HG02798 (cell line): Measurements from ENCODE around the gene COX14.
"Not testable (repeated sequence)": the region's sequence is repeated elsewhere in the genome, so short reads cannot be mapped to it uniquely, and the experiment has no call there.

Source experiments
- ATAC-seq: cut with Tn5 transposase; IDR thresholded peaks from one replicate; pipeline ENCODE4 v1.9.1; 2021; ENCODE audit warnings: mild to moderate bottlenecking; ENCODE audit not compliant: unreplicated experiment, poor library complexity

The COX14 gene

DNA sequence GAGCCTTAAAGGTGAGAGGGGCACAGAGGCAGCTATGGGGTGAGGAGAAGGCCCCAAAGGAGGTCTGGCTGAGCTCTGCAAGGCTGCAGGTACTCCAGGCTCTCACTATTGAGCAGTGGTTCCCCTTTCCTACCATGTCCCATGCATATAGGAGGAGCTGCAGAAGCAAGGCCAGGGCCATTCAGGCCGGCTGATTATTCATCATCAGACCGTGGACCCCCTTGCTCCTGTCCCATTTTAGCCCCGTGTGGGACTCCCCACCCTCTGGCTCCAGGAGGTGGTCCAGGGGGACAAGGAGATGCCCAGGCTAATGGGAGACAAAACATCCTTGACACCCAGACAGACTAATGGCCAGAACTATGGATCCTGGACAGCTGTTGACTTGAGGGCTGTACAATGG lies 5.1 kb upstream of the COX14 start:
- ATAC-seq, result no peak

- ATAC-seq, result no peak
Measured at GRCh38 chr12:50107416-50108268, 4.4 kb upstream of the COX14 start.

- ATAC-seq, result no peak
Measured at GRCh38 chr12:50109319-50109718, 2.7 kb upstream of the COX14 start.

- no peak for ATAC-seq
Measured at GRCh38 chr12:50110127-50110761, 1.8 kb upstream of the COX14 start.

GRCh38 chr12:50110762-50111351 lies 1.2 kb upstream of the COX14 start:
- no peak for ATAC-seq

DNA sequence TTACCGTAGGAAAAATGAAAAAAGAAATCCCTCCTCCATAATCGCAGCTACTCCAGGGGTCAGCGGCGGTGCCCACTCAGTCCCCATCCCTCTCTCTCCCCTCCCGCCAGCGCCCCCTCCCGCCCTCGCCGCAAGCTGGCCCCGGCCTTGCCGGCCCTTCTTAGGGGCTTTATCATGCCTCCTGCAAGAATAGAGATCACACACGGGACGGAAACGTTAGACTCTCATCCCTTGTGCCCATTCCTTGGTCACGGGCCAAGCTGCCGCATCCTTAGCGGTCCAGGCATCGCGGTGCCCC lies 692 bp upstream of the COX14 start:
- peak; percentile 1 for ATAC-seq

DNA sequence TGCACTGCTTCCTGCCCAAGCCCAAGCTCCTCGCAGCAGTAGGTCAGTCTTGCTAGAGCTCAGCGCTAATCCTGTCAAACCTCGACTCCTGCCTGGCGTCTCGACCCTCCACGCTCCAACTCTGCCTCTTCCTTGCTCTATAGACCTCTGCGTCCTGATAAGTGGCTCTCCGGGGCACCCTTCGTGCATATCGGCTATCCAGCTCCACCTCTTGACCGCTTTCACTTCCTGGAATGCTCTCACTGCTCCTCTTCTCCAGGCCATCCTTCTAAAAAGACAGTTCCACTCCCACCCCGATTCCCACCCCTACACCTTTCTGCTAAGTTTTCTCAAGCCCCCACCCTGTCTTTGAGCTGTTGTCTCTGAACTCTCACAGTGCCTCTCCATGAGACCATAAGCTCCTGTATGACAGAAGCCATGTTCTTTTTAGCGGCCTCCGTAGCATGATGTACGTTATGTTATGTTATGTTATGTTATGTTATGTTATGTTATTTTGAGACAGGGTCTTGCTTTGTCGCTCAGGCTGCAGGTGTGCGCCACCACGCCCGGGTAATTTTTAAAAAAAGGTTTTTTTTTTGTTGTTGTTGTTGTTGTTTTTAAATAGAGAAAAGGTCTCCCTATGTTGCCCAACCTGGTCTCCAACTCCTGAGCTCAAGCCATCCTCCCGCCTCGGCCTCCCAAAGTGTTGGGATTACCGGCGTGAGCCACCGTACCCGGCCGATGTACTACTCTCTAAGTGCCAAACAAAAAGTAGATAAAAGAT lies 601 bp downstream of the COX14 start:
- ATAC-seq, result no peak

GRCh38 chr12:50117057-50117622 lies 5.1 kb downstream of the COX14 start:
- no peak for ATAC-seq

DNA sequence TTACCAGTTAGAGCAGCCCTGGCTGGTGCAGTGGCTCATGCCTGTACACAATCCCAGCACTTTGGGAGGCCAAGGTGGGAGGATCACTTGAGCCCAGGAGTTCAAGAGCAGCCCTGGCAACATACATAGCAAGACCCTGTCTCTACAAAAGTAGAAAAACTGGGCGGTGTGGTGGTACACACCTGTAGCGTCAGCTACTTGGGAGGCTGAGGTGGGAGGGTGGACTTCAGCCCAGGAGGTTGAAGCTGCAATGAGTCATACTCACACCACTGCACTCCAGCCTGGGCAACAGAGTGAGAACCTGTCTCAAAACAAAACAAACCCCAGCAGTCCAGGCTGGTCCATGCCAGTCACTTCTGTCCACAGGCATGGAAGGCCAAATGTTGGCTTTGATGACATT lies 7.4 kb downstream of the COX14 start:
- ATAC-seq, result no peak

- no peak for ATAC-seq
Measured at GRCh38 chr12:50120521-50120920, 8.5 kb downstream of the COX14 start.

- ATAC-seq, result no peak
Measured at GRCh38 chr12:50120953-50121352, 8.9 kb downstream of the COX14 start.

DNA sequence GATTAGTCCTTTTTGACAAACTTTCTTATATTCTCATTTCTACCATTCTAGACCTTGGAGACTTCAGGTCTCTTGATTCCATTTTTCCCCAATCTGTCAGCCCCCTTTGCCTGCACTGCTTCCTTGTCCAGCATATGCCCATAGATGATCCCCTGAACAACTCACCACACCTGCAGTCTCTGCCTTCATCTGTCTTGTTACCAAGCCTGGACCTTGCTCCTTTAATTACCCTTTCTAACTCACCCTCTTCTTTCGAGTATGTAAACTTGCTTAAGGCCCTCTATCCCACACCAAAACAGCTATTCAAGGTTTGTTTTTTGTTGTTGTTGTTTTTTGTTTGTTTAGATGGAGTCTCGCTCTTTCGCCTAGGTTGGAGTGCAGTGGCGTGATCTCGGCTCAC lies 9.6 kb downstream of the COX14 start:
- no peak for ATAC-seq

DNA sequence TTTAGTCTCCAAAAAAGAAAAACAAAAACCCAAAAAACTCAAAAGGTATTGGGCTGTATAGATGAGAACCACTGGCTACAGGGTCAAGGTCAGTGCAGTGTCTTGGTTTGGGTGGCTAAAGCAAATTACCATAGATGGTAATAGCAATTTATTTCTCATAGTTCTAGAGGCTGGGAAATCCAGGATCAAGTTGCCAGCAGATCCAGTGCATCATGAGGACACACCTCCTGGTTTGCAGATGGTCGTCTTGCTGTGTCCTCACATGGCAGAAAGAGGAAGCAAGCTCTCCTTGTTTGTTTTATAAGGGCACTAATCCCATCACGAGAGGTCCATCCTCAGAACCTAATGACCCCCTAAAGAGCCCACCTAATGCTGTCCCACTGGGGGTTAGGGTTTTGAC lies 11.2 kb downstream of the COX14 start:
- ATAC-seq, result no peak

- ATAC-seq, result no peak
Measured at GRCh38 chr12:50127546-50127945, 15.5 kb downstream of the COX14 start.

DNA sequence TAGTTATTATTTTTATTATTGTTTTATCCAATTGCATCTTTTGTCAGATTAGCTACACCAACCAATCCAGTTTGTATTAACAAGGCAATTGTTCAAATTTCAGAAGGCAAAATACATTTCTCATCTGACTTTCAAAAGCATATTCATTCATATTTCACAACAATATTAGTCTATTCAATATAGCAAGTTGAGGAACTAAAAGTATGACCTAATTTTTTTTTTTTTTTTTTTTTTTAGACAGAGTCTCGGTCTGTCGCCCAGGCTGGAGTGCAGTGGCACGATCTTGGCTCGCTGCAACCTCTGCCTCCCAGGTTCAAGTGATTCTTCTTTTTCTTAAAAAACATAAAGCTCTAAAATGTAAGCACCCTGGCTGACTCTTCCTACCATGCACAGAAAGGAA lies 17.3 kb downstream of the COX14 start:
- ATAC-seq, result no peak

DNA sequence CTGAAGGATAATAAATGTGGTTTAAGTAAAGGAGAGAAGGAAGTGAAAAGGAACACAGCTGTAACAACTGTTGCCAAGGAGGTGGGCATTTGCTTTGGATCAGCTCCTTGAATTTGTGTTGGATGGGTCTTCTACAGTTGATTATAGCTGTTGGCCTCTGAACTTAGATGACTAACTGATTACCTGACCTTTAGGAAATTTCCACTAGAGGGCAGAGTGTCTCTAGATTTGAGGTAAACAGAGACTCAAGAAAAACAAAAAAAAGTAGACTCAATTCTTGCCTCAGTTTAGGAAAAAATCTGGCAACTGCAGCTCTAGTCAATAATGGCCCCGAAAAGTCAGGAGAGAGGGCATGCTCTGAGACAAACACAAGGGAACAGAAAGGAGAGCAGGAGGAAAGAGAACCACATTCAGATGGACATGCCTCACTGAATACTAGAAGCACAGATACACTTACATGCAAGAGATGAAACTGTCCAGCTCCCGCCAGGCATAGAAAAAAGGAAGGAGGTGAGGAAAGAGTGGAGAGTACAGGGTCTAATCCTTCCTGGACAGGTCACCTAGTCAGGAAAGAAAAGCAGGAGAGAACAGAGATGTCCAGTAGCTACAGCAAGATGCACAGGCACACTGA lies 20.6 kb downstream of the COX14 start:
- ATAC-seq, result no peak

GRCh38 chr12:50142993-50143392 lies 31.0 kb downstream of the COX14 start:
- no peak for ATAC-seq

GRCh38 chr12:50145439-50145838 lies 33.4 kb downstream of the COX14 start:
- no peak for ATAC-seq

DNA sequence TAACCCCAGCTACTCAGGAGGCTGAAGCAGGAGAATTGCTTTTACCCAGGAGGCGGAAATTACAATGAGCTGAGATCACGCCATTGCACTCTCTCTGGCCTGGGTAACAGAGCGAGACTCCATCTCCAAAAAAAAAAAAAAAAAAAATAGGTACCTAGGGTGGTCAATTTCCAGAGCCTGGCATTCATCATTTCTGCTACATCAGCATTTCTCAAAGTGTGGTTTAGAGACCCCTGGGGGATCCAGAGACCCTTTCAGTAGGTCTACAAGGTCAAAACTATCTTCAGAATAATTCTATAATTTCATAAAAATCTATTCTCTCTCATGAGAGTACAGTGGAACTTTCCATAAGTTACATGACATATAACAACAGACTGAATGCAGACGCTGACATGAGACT lies 35.2 kb downstream of the COX14 start:
- no peak for ATAC-seq

GRCh38 chr12:50148011-50148410 lies 36.0 kb downstream of the COX14 start:
- ATAC-seq, result not testable (repeated sequence)
